Astrocyte of the cerebellum (primary cell): Measurements from ENCODE around the gene IFTAP.

ENCODE experiments used
- DNase-seq: peaks from one replicate; pipeline ENCODE4 v3.0.0-alpha.2; 2011; ENCODE audit warnings: low read depth
- H3K4me3 ChIP-seq: 2 replicates; pipeline ENCODE4 v1.5.1; 2011; ENCODE audit warnings: mild to moderate bottlenecking, low read depth, low read length, moderate library complexity
- in situ Hi-C: cut with HindIII; loops from 2 replicates; pipeline ENCODE4 v1.10.0; 2017; ENCODE audit warnings: low sequenced_read_pairs
- TF ChIP-seq, protein P1 (sequence below): IDR thresholded peaks from 2 replicates; pipeline ENCODE4 v1.5.1; 2012; ENCODE audit warnings: low read length, low read depth, moderate library complexity, mild to moderate bottlenecking; ENCODE audit errors: missing control alignments

Gene IFTAP

DNA sequence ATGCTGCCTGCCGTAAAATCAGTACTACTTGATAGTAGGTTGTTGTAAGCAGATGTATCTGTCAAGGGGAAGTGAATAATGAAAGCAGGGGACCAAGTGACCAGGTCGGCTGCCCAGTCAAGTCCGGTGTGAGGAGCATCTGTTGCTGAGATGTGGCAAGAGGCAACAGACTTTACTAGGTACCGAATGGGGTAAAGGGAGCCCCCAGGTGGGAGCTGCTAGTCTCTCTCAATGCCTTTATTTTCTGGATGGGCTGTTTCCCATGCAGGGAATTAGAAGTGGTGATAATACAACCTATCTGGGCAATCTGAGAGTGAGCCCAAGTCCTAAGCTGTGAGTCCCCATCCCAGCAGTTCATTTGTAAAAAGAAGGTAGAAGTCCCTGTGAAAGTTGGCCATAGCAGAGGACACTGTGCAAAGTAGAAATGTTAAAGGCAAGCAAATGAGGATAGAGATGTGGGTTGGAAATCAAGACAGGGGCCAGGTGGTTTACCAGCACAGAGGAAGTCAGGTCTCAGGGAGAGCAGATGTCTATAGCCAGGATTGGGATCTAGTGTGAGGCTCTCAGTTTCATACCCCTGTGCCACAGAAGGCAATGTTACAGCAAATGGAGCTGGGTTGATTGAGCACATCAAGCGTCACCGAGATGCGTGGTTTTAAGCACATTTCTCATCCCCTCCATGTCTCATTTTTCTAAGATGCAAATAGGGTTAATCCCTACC is 94.4 kb downstream of the IFTAP start:
- TF ChIP-seq, protein P1, sequence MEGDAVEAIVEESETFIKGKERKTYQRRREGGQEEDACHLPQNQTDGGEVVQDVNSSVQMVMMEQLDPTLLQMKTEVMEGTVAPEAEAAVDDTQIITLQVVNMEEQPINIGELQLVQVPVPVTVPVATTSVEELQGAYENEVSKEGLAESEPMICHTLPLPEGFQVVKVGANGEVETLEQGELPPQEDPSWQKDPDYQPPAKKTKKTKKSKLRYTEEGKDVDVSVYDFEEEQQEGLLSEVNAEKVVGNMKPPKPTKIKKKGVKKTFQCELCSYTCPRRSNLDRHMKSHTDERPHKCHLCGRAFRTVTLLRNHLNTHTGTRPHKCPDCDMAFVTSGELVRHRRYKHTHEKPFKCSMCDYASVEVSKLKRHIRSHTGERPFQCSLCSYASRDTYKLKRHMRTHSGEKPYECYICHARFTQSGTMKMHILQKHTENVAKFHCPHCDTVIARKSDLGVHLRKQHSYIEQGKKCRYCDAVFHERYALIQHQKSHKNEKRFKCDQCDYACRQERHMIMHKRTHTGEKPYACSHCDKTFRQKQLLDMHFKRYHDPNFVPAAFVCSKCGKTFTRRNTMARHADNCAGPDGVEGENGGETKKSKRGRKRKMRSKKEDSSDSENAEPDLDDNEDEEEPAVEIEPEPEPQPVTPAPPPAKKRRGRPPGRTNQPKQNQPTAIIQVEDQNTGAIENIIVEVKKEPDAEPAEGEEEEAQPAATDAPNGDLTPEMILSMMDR, result no peak
- H3K4me3 ChIP-seq, result no peak overlapping the region
- no peak for DNase-seq
- in situ Hi-C loops, result no loop called here

DNA sequence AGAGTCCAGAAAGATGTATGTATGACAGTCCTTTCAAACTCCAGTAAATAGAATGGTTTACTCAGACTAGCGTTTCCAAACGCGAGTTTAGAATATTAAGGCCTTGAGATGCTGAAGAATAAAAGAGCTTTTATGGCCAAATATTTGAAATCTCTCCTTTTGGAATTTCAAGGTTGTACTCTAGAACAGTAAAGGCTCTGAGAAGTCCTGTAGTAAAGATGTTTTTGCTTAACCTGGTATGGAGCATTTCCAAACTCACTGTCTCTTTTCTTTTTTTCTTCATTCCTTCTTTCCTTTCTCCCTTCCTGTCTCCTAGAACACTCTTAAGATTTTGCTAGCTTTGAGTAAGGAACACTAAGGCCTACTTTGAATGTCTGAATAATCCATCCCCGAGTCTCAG is 95.1 kb downstream of the IFTAP start:
- no peak for DNase-seq
- no peak overlapping the region for H3K4me3 ChIP-seq
- in situ Hi-C loops, result no loop called here
- TF ChIP-seq, protein P1, result no peak

DNA sequence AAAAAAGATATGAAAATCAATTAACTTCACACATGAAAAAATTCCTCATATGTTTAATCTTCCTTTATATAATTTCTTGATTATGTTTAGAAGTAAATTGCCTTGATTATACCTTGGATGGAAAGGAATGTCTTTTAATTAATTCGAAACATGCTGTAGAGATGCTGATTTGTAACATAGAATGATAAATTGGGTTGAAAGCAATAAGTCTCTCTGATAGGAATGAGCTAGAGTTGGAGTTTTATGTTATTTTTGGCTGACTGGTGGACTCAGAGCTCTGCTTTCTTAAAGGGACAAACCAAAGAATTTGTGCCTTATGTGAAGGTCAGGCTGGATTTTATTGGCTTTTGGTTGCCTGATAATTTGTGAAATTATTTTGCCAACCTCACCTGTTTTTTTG is 98.4 kb downstream of the IFTAP start:
- in situ Hi-C loops, result no loop called here
- DNase-seq, result no peak
- TF ChIP-seq, protein P1, result no peak
- no peak overlapping the region for H3K4me3 ChIP-seq

DNA sequence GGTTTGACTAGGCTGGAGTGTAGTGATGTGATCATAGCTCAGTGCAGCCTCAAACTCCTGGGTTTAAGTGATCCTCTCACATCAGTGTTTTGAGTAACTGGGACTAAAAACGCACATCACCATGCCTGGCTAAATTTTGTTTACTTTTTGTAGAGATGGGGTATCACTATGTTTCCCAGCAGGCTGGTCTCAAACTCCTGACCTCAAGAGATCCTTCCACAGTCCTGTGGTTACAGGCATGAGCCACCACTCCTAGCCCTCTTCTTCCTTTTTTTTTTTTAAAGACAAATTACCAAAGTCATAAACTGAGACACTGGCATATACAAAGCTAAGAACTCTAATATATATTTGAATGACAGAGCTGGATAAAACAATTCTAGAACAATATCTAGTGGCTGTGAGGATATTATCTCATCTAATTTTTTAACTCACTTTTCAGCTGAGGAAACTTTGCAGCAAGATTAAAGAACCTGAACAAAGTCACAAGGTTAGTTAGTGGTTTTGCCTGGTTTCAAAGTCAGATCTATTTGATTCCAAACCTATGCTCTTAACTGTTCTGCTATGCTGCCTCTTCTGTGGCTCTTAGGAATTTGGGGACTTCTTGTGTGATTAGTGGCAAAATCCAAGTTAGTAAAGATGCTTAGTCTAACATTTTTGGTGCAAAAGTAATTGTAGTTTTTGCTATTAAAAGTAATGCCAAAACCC is 99.0 kb downstream of the IFTAP start:
- TF ChIP-seq, protein P1, result no peak
- in situ Hi-C loops, result no loop called here
- no peak overlapping the region for H3K4me3 ChIP-seq
- DNase-seq, result no peak

DNA sequence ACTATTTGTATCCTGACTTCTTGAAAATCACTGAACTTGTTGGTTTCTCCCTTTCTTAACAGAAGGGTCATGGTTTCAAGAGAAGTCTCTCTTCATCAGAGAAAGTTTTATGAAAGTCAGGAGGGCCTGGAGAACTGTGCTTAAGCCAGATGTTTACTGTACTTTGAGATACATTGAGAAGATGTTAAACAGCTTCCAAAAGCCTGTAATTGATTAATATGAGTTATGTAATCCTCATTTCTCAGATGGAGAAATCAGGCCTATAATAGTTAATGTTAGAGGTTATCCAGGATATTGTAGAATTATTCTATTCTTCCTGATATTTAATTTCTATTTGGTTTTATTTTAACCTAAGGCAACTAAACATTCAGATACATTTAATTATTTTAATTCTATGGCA is 100.8 kb downstream of the IFTAP start:
- no peak for DNase-seq
- in situ Hi-C loops, result no loop called here
- no peak overlapping the region for H3K4me3 ChIP-seq
- TF ChIP-seq, protein P1, result no peak

DNA sequence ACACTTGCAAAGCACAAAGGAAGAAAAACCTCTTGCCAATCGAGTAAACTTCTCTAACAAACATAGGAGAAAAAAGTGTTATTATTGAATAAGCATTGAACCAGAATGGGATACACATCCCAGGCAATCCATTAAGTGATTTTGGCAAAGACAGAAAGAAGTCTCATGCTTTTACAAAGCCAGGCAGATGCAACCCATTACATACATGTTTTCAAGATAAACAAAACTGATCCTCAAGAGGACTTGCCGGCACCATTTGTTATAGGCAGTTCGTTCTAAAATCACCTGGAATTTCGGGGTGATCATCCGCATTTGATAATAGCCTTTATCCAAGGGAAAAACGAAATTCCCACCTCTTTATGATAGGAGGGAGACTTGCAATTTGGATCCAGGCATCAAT is 101.3 kb downstream of the IFTAP start:
- in situ Hi-C loops, result no loop called here
- TF ChIP-seq, protein P1, result no peak
- no peak overlapping the region for H3K4me3 ChIP-seq
- DNase-seq, result no peak
